Measurements from ENCODE around the gene BOD1L2. TPM values are rescaled to one million over a fixed set of nuclear protein-coding genes. Genes with fewer than 3 reads are reported as not detected.

BOD1L2 gene
- total RNA-seq, 1 donor from 2014 or later: not detected

DNA sequence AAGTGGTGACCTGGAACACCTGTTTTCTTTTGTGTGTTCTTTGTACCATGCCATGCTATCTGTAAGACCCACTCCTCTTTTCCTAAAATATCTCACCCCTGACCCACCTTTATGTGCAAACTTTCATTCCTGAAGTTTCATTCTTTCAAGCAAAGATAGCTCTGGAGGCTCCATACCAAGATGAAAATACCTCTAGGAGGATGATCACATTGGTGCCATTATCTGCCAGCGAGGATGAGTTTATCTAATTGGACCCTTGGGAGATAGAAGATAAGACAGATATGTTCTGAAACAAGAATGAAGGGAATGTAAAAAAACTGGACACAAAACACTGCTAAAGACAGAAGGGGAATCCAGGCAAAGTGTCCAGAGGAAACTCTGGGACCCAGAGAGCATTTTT lies 24.1 kb downstream of the BOD1L2 start:
- no peaks in the 10 kb centered on the region for H3K4me1 Mint-ChIP-seq (ENCODE audit: low read depth)
- no peak overlapping the region for H3K4me3 Mint-ChIP-seq (ENCODE audit: unreplicated experiment)
- TF ChIP-seq, protein P1, sequence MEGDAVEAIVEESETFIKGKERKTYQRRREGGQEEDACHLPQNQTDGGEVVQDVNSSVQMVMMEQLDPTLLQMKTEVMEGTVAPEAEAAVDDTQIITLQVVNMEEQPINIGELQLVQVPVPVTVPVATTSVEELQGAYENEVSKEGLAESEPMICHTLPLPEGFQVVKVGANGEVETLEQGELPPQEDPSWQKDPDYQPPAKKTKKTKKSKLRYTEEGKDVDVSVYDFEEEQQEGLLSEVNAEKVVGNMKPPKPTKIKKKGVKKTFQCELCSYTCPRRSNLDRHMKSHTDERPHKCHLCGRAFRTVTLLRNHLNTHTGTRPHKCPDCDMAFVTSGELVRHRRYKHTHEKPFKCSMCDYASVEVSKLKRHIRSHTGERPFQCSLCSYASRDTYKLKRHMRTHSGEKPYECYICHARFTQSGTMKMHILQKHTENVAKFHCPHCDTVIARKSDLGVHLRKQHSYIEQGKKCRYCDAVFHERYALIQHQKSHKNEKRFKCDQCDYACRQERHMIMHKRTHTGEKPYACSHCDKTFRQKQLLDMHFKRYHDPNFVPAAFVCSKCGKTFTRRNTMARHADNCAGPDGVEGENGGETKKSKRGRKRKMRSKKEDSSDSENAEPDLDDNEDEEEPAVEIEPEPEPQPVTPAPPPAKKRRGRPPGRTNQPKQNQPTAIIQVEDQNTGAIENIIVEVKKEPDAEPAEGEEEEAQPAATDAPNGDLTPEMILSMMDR (IDR thresholded peaks at IDR 0.05): no peak
- no peak for DNase-seq (ENCODE audit: low spot score)
- H3K9me3 Mint-ChIP-seq (ENCODE audit: low read depth): no peaks in the 10 kb centered on the region
- H3K27me3 Mint-ChIP-seq (ENCODE audit: low read depth): peaks cover 6% of the 10 kb centered on the region
- H3K27ac Mint-ChIP-seq (ENCODE audit: unreplicated experiment): no peak overlapping the region
- H3K36me3 Mint-ChIP-seq (ENCODE audit: low read depth): no peaks in the 10 kb centered on the region

DNA sequence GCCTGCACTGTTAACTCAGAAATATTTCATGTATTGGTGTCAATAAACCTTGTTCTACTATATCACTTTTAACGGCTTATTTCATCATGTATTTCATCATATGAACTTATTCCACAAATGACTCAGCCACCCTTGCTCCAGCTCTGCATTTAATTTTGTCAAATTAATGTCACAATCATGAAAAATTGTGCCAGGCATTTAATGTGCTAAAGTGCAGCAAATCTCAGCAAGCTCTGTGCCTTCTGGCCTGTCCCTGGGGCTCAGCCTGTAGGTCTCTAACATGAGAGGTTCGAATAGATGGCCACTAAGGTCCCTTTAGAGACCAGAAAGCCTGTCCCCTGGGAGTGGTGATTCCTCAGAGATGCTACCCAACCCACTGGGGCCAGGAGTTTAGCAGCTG lies 28.6 kb downstream of the BOD1L2 start:
- Mint-ChIP-seq H3K4me1 (ENCODE audit: low read depth) (no peaks in the 10 kb centered on the region), H3K9me3 (ENCODE audit: low read depth) (no peaks in the 10 kb centered on the region), H3K27ac (ENCODE audit: unreplicated experiment) (no peak overlapping the region), H3K36me3 (ENCODE audit: low read depth) (no peaks in the 10 kb centered on the region), H3K27me3 (ENCODE audit: low read depth) (no peaks in the 10 kb centered on the region), H3K4me3 (ENCODE audit: unreplicated experiment) (no peak overlapping the region)
- DNase-seq (ENCODE audit: low spot score): no peak
- TF ChIP-seq, protein P1 (IDR thresholded peaks at IDR 0.05): no peak

DNA sequence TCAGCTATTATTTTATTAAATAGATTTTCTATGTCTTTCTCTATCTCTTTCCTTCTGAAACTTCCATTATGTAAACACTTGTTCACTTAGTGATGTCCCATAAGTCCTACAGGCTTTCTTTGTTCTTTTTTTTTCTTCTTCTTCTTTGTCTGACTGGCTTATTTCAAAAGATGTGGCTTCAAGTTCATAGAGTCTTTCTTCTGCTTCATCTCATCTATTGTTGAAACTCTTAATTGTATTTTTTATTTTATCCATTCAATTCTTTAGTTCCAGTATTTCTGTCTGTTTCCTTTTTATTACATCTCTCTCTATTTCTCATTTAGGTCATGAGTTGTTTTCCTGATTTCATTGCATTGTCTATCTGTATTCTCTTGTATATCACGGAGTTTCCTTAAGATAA lies 38.5 kb downstream of the BOD1L2 start:
- no peak for DNase-seq (ENCODE audit: low spot score)
- peaks cover 45% of the 10 kb centered on the region for H3K9me3 Mint-ChIP-seq (ENCODE audit: low read depth)
- H3K27ac Mint-ChIP-seq (ENCODE audit: unreplicated experiment): no peak overlapping the region
- H3K27me3 Mint-ChIP-seq (ENCODE audit: low read depth): peaks cover 5% of the 10 kb centered on the region
- H3K36me3 Mint-ChIP-seq (ENCODE audit: low read depth): peaks cover 1% of the 10 kb centered on the region
- H3K4me3 Mint-ChIP-seq (ENCODE audit: unreplicated experiment): no peak overlapping the region
- TF ChIP-seq, protein P1 (IDR thresholded peaks at IDR 0.05): no peak
- H3K4me1 Mint-ChIP-seq (ENCODE audit: low read depth): no peaks in the 10 kb centered on the region

DNA sequence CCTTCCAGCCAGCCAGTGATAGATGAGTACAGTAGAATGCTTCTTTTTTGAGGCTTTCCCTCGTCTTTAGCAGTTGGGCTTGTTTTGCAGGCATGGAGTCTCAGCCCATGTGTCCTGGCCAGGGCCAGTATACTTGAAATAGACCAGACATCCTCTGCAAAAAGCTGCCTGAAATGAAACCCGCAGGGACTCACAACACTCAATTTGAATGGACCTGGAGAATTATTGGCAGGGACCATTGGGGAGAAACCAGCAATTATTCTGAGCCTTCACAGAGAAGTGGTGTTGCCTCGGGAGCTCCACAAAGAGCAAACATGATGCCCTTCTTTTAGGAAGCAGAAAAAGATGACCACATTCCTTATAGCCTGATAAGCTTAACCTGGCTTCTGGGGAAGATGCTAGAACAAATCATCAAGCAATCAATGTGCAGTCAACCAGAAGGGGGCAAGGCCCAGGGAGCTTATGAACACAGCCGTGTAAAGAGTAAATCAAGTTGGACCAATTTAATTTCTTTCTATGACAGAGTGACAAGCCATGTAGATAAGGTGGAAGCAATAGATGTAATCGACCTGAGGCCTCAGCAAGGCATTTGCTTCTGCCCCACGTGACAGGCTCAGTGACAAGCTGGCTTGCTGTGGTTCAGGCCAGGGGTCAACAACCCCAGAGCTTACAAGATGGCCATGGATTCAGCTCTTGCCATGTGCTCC lies 42.1 kb downstream of the BOD1L2 start:
- TF ChIP-seq, protein P1 (IDR thresholded peaks at IDR 0.05): no peak
- Mint-ChIP-seq H3K4me1 (ENCODE audit: low read depth) (no peaks in the 10 kb centered on the region), H3K4me3 (ENCODE audit: unreplicated experiment) (no peak overlapping the region), H3K27ac (ENCODE audit: unreplicated experiment) (no peak overlapping the region), H3K27me3 (ENCODE audit: low read depth) (peaks cover 11% of the 10 kb centered on the region), H3K36me3 (ENCODE audit: low read depth) (no peaks in the 10 kb centered on the region), H3K9me3 (ENCODE audit: low read depth) (peaks cover 32% of the 10 kb centered on the region)
- DNase-seq (ENCODE audit: low spot score): no peak

DNA sequence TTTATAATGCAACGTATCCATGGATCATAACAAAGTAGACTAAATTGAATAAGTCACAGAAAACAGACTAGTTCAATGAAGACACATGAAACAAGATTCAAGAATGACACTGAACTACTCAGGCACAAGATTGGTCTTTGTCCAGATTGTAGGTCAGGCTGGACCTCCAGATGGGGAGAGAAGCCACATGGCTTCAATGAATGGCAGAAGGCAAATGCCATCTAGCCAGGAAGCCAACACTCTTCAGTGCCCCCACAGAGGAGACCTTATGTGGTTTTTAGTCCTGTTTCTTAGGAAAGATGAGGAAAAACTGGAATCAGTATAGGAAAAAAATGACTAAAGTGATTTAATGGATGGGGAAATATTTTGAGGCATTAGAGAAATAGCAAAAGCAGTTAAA lies 43.1 kb downstream of the BOD1L2 start:
- H3K4me1 Mint-ChIP-seq (ENCODE audit: low read depth): no peaks in the 10 kb centered on the region
- H3K9me3 Mint-ChIP-seq (ENCODE audit: low read depth): peaks cover 25% of the 10 kb centered on the region
- H3K4me3 Mint-ChIP-seq (ENCODE audit: unreplicated experiment): no peak overlapping the region
- H3K27me3 Mint-ChIP-seq (ENCODE audit: low read depth): peaks cover 15% of the 10 kb centered on the region
- TF ChIP-seq, protein P1 (IDR thresholded peaks at IDR 0.05): no peak
- H3K27ac Mint-ChIP-seq (ENCODE audit: unreplicated experiment): no peak overlapping the region
- no peaks in the 10 kb centered on the region for H3K36me3 Mint-ChIP-seq (ENCODE audit: low read depth)
- no peak for DNase-seq (ENCODE audit: low spot score)
